HEK293 (cell line): ENCODE results near the gene GRB2.

Experiments used
- CTCF ChIP-seq: fragments of 450-650 bp; formaldehyde crosslinking; IDR thresholded peaks from 2 replicates; pipeline ENCODE4 v1.5.1; 2016; ENCODE audit warnings: missing biosample characterization, missing genetic modification characterization
- INSM2 ChIP-seq: fragments of 450-650 bp; formaldehyde crosslinking; IDR thresholded peaks from 2 replicates; pipeline ENCODE4 v1.5.1; 2016; ENCODE audit warnings: missing biosample characterization, missing genetic modification characterization
- KLF8 ChIP-seq: fragments of 450-650 bp; formaldehyde crosslinking; IDR thresholded peaks from 2 replicates; pipeline ENCODE4 v1.5.1; 2016; ENCODE audit warnings: missing biosample characterization, missing genetic modification characterization
- REST ChIP-seq: fragments of 450-650 bp; formaldehyde crosslinking; IDR thresholded peaks from 2 replicates; pipeline ENCODE4 v1.5.1; 2016; ENCODE audit warnings: missing biosample characterization, missing genetic modification characterization
- ZBTB7A ChIP-seq: fragments of 450-650 bp; formaldehyde crosslinking; IDR thresholded peaks from 2 replicates; pipeline ENCODE4 v1.5.1; 2016; ENCODE audit warnings: low read depth, missing biosample characterization, missing genetic modification characterization
- ZNF121 ChIP-seq: fragments of 450-650 bp; formaldehyde crosslinking; IDR thresholded peaks from 2 replicates; pipeline ENCODE4 v1.5.1; 2016; ENCODE audit warnings: missing biosample characterization, missing genetic modification characterization
- ZNF24 ChIP-seq: fragments of 450-650 bp; formaldehyde crosslinking; IDR thresholded peaks from 2 replicates; pipeline ENCODE4 v1.5.1; 2016; ENCODE audit warnings: missing biosample characterization, missing genetic modification characterization
- ZNF350 ChIP-seq: fragments of 450-650 bp; formaldehyde crosslinking; IDR thresholded peaks from 2 replicates; pipeline ENCODE4 v1.5.0; 2017; ENCODE audit warnings: missing biosample characterization, mild to moderate bottlenecking, missing genetic modification characterization
- ZNF362 ChIP-seq: fragments of 450-650 bp; formaldehyde crosslinking; IDR thresholded peaks from 2 replicates; pipeline ENCODE4 v1.5.1; 2016; ENCODE audit warnings: missing biosample characterization, missing genetic modification characterization
- ZNF394 ChIP-seq: fragments of 450-650 bp; formaldehyde crosslinking; IDR thresholded peaks from 2 replicates; pipeline ENCODE4 v1.5.1; 2016; ENCODE audit warnings: missing biosample characterization, missing genetic modification characterization, mild to moderate bottlenecking, moderate library complexity, borderline replicate concordance
- ZNF426 ChIP-seq: fragments of 450-650 bp; formaldehyde crosslinking; IDR thresholded peaks from 2 replicates; pipeline ENCODE4 v1.5.1; 2017; ENCODE audit warnings: missing biosample characterization, missing genetic modification characterization, mild to moderate bottlenecking, inconsistent platforms, moderate library complexity

- no peak for TF ChIP-seq ZNF362 (tag by site-specific recombination)
- no peak for TF ChIP-seq CTCF (tag by site-specific recombination)
- TF ChIP-seq INSM2 (tag by site-specific recombination): no peak
- no peak for TF ChIP-seq ZNF24 (tag by site-specific recombination)
- TF ChIP-seq ZNF394 (tag by site-specific recombination): no peak
- TF ChIP-seq ZNF121 (tag by site-specific recombination): no peak
- no peak for TF ChIP-seq ZBTB7A (tag by site-specific recombination)
- no peak for TF ChIP-seq ZNF350
- TF ChIP-seq REST (tag by site-specific recombination): no peak
- no peak for TF ChIP-seq KLF8 (tag by site-specific recombination)
- no peak for TF ChIP-seq ZNF426 (tag by site-specific recombination)
Observed at GRCh38 chr17:75270966-75271232, 134.6 kb downstream of the GRB2 start, which contains the start of gene MIF4GD.
